A549 (cell line): Measurements from ENCODE around the gene DOP1B.

Source experiments
- E2F6 ChIP-seq: IDR thresholded peaks from 2 replicates; pipeline ENCODE4 v1.6.1; 2012; ENCODE audit warnings: low read depth, borderline replicate concordance
- EP300 ChIP-seq, 2 experiments: fragments of >200 bp; sonication (Bioruptor Twin); formaldehyde crosslinking; IDR thresholded peaks; 2 replicates in 1 of 2; 3 replicates in 1 of 2; pipeline ENCODE4 v1.6.1; 2016 to 2017
- RAD21 ChIP-seq, 2 experiments: fragments of >200 bp in 1 of 2; sonication (Bioruptor Twin) in 1 of 2; formaldehyde crosslinking in 1 of 2; IDR thresholded peaks in 1 of 2; conservative IDR thresholded peaks in 1 of 2; 2 replicates in 1 of 2; 3 replicates in 1 of 2; pipeline ENCODE4 v1.6.1; 2012 to 2018; ENCODE audit warnings: inconsistent platforms in 1 of 2
- RCOR1 ChIP-seq: fragments of 150-350 bp; IDR thresholded peaks from 2 replicates; pipeline ENCODE4 v1.6.1; 2014; ENCODE audit warnings: antibody characterized with exemption, low read length, low read depth
- USF2 ChIP-seq: fragments of 450-650 bp; IDR thresholded peaks from 2 replicates; pipeline ENCODE4 v1.6.1; 2014; ENCODE audit warnings: antibody characterized with exemption
- ZFP36 ChIP-seq: fragments of 450-650 bp; IDR thresholded peaks from 2 replicates; pipeline ENCODE4 v1.6.1; 2014; ENCODE audit warnings: borderline replicate concordance; ENCODE audit not compliant: partially characterized antibody
- TF ChIP-seq, protein P1 (sequence below): fragments of >200 bp; sonication (Bioruptor Twin); formaldehyde crosslinking; IDR thresholded peaks from 3 replicates; pipeline ENCODE4 v1.5.1; 2016
- TF ChIP-seq, protein P2 (sequence below): fragments of 200-600 bp; sonication (generic); IDR thresholded peaks from 2 replicates; pipeline ENCODE4 v1.6.1; 2016; ENCODE audit warnings: antibody characterized with exemption, mild to moderate bottlenecking, moderate library complexity

GRCh38 chr21:36129219-36129618 is 27.4 kb upstream of the DOP1B start:
- TF ChIP-seq RAD21 (conservative IDR thresholded peaks at IDR 0.05 in 1 of 2, IDR thresholded peaks at IDR 0.05 in 1 of 2) (no peak), E2F6 (no peak), USF2 (no peak), EP300 (IDR thresholded peaks at IDR 0.05) (no peak), ZFP36 (no peak), RCOR1 (no peak)
- TF ChIP-seq, protein P1, sequence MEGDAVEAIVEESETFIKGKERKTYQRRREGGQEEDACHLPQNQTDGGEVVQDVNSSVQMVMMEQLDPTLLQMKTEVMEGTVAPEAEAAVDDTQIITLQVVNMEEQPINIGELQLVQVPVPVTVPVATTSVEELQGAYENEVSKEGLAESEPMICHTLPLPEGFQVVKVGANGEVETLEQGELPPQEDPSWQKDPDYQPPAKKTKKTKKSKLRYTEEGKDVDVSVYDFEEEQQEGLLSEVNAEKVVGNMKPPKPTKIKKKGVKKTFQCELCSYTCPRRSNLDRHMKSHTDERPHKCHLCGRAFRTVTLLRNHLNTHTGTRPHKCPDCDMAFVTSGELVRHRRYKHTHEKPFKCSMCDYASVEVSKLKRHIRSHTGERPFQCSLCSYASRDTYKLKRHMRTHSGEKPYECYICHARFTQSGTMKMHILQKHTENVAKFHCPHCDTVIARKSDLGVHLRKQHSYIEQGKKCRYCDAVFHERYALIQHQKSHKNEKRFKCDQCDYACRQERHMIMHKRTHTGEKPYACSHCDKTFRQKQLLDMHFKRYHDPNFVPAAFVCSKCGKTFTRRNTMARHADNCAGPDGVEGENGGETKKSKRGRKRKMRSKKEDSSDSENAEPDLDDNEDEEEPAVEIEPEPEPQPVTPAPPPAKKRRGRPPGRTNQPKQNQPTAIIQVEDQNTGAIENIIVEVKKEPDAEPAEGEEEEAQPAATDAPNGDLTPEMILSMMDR = no peak
- TF ChIP-seq, protein P2, sequence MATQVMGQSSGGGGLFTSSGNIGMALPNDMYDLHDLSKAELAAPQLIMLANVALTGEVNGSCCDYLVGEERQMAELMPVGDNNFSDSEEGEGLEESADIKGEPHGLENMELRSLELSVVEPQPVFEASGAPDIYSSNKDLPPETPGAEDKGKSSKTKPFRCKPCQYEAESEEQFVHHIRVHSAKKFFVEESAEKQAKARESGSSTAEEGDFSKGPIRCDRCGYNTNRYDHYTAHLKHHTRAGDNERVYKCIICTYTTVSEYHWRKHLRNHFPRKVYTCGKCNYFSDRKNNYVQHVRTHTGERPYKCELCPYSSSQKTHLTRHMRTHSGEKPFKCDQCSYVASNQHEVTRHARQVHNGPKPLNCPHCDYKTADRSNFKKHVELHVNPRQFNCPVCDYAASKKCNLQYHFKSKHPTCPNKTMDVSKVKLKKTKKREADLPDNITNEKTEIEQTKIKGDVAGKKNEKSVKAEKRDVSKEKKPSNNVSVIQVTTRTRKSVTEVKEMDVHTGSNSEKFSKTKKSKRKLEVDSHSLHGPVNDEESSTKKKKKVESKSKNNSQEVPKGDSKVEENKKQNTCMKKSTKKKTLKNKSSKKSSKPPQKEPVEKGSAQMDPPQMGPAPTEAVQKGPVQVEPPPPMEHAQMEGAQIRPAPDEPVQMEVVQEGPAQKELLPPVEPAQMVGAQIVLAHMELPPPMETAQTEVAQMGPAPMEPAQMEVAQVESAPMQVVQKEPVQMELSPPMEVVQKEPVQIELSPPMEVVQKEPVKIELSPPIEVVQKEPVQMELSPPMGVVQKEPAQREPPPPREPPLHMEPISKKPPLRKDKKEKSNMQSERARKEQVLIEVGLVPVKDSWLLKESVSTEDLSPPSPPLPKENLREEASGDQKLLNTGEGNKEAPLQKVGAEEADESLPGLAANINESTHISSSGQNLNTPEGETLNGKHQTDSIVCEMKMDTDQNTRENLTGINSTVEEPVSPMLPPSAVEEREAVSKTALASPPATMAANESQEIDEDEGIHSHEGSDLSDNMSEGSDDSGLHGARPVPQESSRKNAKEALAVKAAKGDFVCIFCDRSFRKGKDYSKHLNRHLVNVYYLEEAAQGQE = no peak
